ENCODE measurements around the gene THYN1.

Gene THYN1

DNA sequence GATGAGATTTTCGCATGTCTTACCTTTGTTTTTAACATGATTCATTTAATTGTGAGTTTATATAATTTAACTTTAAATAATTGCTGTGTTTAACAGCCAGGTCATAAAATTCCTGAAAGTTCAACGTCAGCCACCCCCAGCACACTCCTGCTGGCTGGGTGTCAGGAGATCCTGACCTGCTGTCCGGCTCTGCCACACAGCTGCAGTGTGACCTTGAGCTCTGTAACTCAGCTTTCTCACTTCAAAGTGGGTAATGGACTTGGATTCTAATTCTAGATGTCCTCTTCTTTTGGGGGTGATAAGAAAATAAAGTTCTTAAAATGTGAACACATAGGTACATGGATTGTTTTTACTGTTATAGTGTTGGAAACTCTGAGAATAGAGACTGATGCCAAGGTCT is 17.8 kb downstream of the THYN1 start:
- H3F3A ChIP-seq (ENCODE audit: insufficient read depth): no peaks in the 10 kb centered on the region
- no peaks in the 10 kb centered on the region for H3K36me3 ChIP-seq (ENCODE audit: low read length)
- no peak overlapping the region for H3K27ac ChIP-seq (ENCODE audit: low read depth, low read length)
- H2AFZ ChIP-seq (ENCODE audit: low read depth, low read length, severe bottlenecking): no peak overlapping the region
- H3K9me2 ChIP-seq (replicated peaks; ENCODE audit: insufficient read depth, low read length): no peaks in the 10 kb centered on the region
- H4K20me1 ChIP-seq (ENCODE audit: low read depth, low read length): no peaks in the 10 kb centered on the region
- H3K27me3 ChIP-seq (ENCODE audit: low read length): no peaks in the 10 kb centered on the region
- TF ChIP-seq, protein P1, sequence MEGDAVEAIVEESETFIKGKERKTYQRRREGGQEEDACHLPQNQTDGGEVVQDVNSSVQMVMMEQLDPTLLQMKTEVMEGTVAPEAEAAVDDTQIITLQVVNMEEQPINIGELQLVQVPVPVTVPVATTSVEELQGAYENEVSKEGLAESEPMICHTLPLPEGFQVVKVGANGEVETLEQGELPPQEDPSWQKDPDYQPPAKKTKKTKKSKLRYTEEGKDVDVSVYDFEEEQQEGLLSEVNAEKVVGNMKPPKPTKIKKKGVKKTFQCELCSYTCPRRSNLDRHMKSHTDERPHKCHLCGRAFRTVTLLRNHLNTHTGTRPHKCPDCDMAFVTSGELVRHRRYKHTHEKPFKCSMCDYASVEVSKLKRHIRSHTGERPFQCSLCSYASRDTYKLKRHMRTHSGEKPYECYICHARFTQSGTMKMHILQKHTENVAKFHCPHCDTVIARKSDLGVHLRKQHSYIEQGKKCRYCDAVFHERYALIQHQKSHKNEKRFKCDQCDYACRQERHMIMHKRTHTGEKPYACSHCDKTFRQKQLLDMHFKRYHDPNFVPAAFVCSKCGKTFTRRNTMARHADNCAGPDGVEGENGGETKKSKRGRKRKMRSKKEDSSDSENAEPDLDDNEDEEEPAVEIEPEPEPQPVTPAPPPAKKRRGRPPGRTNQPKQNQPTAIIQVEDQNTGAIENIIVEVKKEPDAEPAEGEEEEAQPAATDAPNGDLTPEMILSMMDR (IDR thresholded peaks at IDR 0.05; ENCODE audit: insufficient read depth, low read length, poor library complexity, severe bottlenecking): no peak
- no peak for TF ChIP-seq EZH2phosphoT487 (conservative IDR thresholded peaks at IDR 0.05; ENCODE audit: low read length)
- no peaks in the 10 kb centered on the region for H3K9me3 ChIP-seq (ENCODE audit: insufficient read depth, low read length)
- H3K9ac ChIP-seq (ENCODE audit: low read length): no peak overlapping the region
- H3K79me2 ChIP-seq (ENCODE audit: insufficient read depth, low read length): no peaks in the 10 kb centered on the region
- no peak overlapping the region for H3K4me3 ChIP-seq (ENCODE audit: insufficient read depth, low read length, poor library complexity, severe bottlenecking)
- no peak overlapping the region for H3K4me2 ChIP-seq (ENCODE audit: low read depth, low read length, poor library complexity, severe bottlenecking)

DNA sequence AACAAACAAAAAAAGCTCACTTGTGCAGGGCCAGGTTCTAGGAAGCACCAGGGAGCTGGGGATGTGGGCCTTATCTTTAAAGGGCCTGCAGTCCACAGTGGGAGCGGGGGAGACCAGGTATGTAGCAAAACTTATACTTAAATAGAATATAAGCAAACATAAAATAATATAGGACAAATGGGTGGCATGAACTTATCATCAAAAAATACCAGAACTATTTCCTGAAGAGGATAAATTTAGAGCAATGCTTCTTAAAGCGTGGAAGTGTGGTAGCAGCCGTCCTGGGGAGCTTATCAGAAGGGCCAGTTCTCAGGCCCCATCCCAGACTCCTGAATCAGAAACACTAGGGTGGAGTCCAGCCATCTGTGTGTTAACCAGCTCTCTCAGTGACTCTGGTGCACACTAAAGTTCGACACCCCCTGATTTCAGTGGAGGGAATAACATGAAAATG is 19.4 kb downstream of the THYN1 start:
- Histone ChIP-seq H2AFZ (ENCODE audit: low read depth, low read length, severe bottlenecking) (no peak overlapping the region), H3K9me3 (ENCODE audit: insufficient read depth, low read length) (no peaks in the 10 kb centered on the region), H4K20me1 (ENCODE audit: low read depth, low read length) (no peaks in the 10 kb centered on the region), H3K36me3 (ENCODE audit: low read length) (no peaks in the 10 kb centered on the region), H3K27ac (ENCODE audit: low read depth, low read length) (no peak overlapping the region), H3K27me3 (ENCODE audit: low read length) (no peaks in the 10 kb centered on the region), H3F3A (ENCODE audit: insufficient read depth) (no peaks in the 10 kb centered on the region), H3K9me2 (replicated peaks; ENCODE audit: insufficient read depth, low read length) (no peaks in the 10 kb centered on the region), H3K4me2 (ENCODE audit: low read depth, low read length, poor library complexity, severe bottlenecking) (no peak overlapping the region), H3K79me2 (ENCODE audit: insufficient read depth, low read length) (no peaks in the 10 kb centered on the region), H3K4me3 (ENCODE audit: insufficient read depth, low read length, poor library complexity, severe bottlenecking) (no peak overlapping the region), H3K9ac (ENCODE audit: low read length) (no peak overlapping the region)
- no peak for TF ChIP-seq EZH2phosphoT487 (conservative IDR thresholded peaks at IDR 0.05; ENCODE audit: low read length)
- TF ChIP-seq, protein P1 (IDR thresholded peaks at IDR 0.05; ENCODE audit: insufficient read depth, low read length, poor library complexity, severe bottlenecking): no peak

DNA sequence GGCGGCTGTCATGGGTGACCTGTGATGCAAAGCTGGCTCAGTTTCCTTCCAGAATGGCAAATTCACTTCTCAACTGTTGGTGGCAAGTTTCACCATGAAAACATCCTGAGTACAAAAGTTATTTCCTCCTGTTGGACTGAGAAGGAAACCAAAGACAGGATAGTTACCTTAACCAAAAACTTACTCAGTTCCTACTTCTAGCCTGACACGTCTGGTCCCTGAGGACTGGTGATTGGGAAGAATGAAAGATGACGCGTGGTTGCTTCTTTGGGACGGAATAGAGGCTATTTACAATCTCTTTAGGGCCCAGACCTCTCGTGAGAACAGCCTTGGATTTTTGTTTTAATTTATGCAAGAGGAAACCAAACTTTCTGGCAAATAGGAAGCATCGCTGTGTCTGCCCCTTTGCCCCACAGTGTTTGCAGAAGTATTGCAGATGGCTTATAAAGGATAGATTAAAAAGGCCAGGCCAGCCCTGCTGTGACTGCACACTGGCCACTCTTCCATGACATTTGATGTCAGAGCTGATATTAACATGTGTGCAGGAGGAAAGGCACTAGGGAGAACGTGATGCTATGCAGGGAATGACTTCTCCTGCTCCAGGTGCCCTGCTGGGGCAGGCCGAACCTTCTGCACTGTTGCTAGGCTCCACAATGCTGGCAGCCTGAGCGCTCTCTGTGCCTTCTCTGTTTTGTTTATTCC is 21.0 kb downstream of the THYN1 start:
- TF ChIP-seq, protein P1 (IDR thresholded peaks at IDR 0.05; ENCODE audit: insufficient read depth, low read length, poor library complexity, severe bottlenecking): no peak
- TF ChIP-seq EZH2phosphoT487 (conservative IDR thresholded peaks at IDR 0.05; ENCODE audit: low read length): no peak
- Histone ChIP-seq H3K9me2 (replicated peaks; ENCODE audit: insufficient read depth, low read length) (no peaks in the 10 kb centered on the region), H3K27ac (ENCODE audit: low read depth, low read length) (no peak overlapping the region), H3K4me3 (ENCODE audit: insufficient read depth, low read length, poor library complexity, severe bottlenecking) (no peak overlapping the region), H3K27me3 (ENCODE audit: low read length) (no peaks in the 10 kb centered on the region), H2AFZ (ENCODE audit: low read depth, low read length, severe bottlenecking) (no peak overlapping the region), H4K20me1 (ENCODE audit: low read depth, low read length) (no peaks in the 10 kb centered on the region), H3K9me3 (ENCODE audit: insufficient read depth, low read length) (no peaks in the 10 kb centered on the region), H3K79me2 (ENCODE audit: insufficient read depth, low read length) (no peaks in the 10 kb centered on the region), H3K9ac (ENCODE audit: low read length) (no peak overlapping the region), H3K4me2 (ENCODE audit: low read depth, low read length, poor library complexity, severe bottlenecking) (no peak overlapping the region), H3F3A (ENCODE audit: insufficient read depth) (no peaks in the 10 kb centered on the region), H3K36me3 (ENCODE audit: low read length) (no peaks in the 10 kb centered on the region)

Data from SU-DHL-6 (cell line).